Measurements from ENCODE around the gene DNASE1.
A peak's percentile ranks its signal among the peaks of the same experiment; 100 is the strongest.

Gene DNASE1

DNA sequence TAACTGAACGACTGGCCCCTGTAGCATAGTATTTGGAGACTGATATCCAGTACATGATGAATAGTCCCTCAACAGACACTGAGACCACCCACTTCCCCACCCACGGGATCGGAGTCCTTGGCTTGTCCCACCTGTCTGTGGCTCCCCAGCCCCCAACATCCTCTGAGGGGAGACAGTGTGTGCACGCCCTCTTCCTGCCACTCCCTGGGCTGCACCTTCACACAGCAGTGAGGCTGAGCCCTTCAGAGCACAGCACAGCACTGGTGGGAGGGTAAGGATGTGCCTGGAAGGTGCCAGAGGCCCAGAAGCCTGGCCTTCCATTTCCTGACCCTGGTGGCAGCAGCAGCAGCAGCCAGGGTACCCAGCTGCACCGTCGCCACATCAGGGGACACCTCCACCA is 11.0 kb downstream of the DNASE1 start:
- no peak for DNase-seq

DNA sequence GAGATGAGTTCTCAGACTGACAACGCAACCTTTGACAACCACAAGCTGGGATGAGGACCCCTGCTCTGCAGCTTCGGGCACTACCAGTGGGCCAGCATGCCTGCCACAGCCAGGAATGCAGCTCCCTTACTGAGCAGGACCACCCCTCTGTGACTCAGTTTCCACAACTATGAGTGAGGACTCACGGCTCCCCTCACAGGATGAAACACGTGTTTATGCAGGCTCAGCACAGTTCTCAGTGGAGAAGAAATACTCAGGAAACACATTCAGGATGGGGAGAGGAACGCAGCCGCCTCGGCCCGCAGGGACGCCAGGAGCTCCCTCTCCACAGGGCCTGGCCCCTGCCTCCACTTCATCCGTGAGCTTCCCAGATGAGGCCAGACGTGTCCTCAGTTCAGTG is 14.1 kb downstream of the DNASE1 start:
- DNase-seq = no peak

DNA sequence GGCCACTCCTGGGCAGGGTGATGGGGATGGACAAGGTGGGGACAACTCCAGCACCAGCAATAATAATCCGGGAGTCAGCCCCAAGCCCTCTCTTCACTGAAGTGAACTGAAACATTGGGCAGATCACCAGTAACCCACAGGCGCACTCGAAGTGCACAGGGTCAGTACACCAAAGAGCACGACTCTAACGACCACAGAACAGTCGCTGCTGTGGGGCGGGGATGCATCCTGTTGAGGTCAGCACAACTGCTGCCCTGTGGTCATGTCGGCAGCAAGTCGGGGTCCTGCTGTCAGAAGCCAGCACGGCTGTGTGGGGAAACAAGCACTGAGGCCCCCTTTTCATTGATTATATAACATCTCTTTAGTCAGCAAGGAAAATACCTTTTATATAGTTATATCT is 14.6 kb downstream of the DNASE1 start:
- no peak for DNase-seq

DNA sequence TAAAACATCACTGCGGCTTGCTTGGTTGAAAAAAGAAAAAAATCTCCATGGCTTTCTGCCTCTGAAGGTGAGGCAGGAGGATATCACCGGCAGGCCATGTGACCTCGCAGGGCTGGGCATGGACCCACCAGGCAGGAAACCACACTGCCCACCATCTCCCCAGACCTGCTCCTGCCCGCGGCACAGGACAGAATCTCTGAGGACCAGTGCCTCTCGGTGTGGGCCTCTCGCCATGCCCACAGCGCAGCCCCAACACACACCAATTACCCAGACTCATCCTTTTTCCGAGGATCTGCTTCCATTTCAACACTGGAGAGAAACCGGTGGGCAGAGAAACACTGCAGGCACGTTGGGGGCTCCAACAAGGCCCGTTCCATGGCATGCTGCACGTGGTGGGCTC is 16.2 kb downstream of the DNASE1 start:
- DNase-seq = no peak

DNA sequence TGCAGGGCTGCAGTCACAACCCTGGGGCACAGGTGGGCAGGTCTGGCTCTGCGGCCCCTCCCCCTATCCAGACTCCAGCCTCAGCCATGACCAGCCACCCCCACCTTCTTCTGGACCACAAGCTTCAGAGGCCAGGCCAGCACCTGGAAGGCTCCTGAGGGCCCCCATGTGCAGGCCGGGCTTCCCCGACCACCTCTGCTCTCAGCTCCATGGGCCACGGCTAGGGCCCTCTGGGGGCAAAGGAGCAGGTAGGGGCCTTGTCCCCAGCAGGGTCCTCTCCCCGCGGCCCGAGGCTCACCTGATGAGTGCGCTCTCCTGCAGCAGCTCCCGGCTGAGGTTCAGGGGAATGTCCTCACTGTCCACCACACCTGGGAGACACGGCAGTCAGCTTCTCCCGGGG is 16.9 kb downstream of the DNASE1 start:
- DNase-seq = no peak

DNA sequence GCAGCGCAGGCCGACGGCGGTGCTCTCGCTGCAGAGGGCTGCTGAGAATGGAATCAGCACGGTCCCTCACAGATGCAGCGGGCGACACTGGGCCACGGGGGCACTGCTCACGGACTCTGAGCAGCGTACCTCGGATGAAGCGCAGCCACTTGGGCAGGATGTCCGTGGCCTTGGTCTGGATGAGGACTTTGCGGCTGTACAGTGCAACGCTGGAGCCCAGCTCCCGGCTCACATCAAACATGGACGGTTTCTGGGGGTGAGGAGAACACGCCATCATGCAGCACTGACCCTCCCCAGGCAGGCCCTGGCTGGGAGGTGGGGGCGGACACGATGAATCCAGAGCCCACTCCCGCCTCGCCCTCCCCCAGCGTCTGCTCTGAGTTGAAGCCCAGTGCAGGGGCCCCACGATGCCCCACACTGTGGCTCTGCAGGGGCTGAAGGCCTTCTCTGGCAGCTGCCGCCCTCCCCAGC is 18.1 kb downstream of the DNASE1 start:
- DNase-seq = no peak

DNA sequence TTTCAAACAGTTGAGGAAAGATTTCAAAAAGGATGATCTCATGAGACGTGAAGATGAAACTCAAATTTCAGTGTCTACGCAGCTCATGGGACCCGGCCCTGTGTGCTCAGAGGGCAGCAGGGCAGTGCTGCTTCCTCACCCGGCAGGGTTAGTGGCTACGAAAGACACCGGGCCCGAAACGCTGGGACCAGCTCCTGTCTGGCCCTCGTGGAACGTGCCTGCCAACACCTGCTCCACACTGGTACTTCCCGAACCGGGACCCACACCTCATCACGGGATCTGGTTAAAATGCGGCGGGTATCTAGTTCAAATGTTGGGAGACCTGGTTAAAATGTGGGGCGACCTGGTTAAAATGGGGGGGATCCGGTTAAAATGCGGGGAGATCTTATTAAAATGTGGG is 18.7 kb downstream of the DNASE1 start:
- no peak for DNase-seq

DNA sequence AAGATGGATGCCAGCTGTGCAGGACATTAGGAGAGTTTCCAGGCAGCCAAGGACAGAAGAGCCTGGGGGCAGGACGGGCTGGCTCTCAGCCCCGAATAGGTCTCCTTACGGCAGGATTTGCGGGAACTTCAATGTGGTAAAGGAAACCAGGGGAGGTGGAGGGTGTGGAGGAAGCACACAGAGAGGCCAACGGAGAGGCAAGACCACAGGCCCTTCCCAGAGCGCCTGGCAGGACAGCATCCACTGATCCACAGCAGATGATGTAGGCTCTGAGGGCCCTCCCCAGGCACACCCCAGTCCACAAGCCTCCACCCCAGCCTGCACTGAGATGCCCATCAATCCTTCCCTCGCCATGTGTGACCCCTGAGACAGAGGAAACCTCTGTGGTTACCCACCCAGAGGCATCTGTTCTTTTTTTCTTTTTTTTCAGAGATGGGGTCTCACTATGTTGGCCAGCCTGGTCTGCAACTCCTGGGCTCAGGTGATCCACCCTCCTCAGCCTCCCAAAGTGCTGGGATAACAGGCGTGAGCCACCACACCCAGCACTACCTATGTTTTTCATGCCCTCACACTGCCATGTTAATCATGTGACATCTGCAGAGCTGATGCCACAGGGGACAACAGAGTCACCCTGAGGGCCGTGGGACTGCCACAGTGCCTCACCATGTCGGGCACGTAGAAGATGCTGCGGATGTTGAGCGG is 19.3 kb downstream of the DNASE1 start:
- no peak for DNase-seq

DNA sequence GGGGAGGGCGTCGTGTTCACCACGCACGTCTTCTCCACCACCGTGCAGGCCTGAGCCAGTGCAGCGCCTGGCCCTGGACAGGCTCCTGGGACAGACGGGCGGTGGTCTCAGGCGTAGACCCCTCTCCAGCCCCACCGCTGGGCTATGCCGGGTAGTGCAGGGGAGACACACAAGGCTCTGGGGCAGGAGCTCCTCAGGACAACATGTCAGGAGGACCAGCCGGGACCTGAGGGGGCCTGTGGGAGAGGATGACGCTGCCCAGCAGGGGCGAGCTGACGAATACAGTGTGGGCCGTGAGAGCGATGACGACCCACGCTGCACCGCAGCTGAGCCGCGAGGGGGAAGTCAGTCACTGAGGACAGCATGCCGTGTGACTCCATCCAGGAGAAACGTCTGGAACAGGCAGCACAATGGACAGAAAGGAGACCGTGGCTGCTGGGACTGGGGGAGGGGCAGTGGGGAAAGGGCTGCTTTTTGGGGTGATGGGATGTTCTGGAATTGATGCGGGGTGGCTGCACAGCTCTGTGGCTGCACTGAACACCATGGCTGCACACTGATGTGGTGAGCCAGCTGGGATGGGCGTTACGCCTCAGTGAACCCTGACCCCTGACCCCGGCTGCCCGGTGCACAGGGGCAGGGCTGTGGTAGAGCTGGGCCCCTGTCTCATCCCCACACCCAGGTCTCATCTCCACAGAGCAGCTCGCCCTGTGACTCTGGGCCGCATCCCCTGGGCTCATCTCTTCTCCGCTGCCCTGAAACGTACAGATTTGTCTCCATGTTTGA is 20.2 kb downstream of the DNASE1 start:
- DNase-seq = no peak

DNA sequence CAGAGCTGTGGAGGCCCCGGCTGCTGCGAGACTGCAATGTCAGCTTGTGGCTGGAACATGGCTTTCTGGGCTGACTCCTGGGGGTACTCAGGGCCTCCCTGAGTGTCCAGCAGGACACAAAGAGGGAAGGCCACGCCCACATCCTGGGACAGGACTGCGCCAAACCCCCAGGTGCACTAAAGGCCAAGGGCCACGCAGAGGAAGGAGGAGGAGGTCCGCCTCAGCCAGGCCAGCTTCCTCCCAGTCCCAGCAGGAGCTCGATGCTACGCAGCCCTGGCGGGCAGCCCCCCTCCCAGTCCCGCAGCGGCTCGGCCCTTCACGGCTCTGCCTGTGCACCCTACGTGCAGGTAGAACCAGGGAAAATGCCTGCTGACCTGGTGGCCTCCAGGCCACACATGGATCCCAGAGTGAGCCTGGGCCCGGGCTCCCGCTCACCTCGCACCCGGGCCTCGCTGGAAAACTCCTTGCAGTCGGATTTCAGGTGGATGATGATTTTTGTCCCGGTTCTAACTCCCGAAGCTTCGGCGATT is 21.2 kb downstream of the DNASE1 start:
- DNase-seq = no peak

DNA sequence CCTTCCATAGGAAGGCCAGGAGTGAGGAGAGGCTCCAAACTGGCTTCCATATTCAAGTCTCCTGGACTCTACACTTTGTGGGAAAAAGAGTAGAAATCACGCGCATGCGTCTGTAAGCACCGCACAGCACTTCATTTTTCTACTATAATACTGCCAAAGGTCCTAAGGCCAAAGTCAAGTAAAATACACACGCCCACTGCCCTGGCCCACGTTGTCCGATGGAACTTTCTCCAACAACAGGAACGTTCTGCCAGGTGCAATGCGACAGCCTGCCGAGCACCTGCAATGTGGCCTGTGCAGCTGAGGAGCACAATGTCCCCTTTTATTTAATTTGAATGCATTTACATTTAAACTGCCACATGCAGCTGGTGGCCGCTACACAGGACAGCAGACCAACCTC is 23.5 kb downstream of the DNASE1 start:
- no peak for DNase-seq

DNA sequence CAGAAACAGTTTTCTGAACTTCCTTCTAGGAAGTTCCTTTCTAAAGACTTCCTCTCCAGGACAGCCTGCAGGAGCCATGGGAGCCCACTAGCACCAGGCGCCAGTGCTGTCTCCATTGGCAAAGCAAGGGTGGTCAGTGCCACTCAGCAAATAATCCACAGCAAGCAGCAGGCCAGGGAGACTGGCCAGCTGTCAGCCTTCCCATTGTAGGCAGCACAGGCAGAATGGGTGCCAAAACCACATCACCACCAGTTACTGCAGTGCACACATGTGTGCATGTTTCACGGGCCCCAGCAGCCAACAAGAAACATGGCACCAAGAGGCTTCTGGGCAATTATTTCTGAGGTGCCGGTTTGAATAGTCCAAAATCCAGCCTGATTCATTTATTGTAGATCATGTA is 26.7 kb downstream of the DNASE1 start:
- DNase-seq = no peak

DNA sequence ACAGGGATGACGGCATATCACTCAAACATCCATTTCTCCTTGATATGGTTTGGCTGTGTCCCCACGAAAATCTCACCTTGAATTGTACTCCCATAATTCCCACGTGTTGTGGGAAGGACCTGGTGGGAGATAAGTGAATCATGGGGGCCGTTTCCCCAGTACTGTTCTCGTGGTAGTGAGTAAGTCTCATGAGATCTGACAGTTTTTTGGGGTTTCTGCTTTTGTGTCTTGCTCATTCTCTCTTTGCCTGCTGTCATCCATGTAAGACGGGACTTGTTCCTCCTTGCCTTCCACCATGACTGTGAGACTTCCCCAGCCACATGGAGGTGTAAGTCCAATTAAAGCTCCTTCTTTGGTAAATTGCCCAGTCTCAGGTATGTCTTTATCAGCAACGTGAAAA is 32.5 kb downstream of the DNASE1 start:
- DNase-seq = no peak

DNA sequence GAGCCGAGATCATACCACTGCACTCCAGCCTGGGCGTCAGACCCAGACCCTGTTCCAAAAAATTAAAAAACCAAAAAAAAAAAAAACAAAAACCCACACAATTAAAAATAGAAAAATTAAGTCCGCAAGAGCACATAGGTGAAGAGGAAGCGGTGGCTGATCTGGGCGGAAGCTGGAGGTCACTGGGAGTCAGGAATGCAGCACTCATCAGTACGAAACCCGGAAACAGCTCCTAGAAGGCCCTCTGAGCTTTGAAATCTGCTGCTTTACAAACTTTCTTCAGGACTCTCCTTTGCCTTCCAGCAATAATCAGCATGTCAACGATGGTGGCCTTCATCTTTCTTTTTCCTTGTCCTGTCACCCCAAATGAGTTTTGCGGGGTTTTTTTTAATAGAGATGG is 33.3 kb downstream of the DNASE1 start:
- DNase-seq = no peak

DNA sequence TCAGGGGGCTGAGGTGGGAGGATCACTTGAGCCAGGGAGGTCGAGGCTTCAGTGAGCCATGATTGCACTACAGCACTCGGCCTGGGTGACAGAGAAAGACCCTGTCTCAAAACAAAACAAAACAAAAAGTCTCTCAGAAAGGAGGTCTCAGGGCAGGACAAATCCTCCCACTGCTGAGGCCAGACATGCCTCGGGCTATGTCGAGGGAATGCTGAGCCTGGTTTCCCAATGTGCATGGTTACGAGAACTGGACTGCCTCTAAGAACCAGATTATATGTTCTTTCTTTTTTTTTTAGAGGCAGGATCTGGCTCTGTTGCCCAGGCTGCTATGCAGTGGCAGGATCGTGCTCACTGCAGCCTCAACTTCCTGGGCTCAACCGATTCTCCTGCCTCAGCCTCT is 35.2 kb downstream of the DNASE1 start:
- no peak for DNase-seq

DNA sequence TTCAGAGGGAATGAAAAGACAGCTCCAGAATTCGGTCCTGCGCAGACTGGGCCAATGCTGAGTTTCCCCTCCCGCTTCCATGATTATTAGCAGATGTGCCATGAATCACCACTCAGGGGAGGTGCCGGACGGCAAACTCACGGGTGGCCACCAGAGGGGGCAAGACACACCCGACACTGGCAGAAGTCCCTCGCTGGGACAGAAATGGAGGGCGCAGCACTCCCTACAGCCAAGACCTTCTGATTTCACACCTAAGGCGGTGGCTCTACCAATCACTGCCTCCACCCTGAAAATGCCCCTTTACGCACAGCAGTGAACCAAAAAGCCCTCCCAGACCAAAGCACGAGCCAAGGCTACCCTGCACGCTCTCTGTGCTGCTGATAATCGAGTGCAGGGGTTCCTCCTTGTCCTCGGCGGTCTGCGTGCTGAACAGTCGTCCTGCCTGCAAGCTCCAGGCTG is 36.0 kb downstream of the DNASE1 start:
- peak; percentile 6 for DNase-seq

DNA sequence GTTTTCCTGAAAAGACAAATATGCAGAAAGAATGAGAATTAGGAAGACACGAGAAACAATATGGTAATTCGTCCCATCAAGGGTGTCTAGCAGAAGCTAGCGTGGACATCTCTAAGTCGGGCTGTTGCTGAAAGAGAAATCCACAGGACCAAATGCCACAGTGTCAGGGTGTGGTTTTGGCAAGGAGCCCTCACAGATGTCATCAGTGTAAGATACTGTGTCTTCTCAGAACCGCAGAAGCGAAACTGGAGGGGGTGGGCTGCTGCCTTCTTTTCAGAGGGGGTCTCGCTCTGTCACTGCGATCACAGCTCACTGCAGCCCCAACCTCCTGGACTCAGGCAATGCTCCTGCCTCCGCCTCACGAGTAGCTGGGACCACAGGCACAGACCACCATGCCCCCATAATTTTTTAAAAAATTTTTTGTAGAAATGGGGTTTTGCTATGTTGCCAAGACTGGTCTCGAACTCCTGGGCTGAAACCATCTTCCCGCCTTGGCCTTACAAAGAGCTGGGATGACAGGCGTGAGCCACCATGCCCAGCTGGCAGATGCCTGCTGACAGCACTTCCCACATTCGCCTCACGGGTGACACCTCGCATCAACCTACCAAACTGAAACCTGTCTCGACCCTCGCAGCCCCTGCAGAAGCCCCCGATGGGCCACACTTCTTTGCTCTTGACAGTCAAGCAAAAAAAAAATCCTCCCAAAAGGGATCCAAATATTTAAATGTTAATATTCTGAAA is 36.7 kb downstream of the DNASE1 start:
- DNase-seq = no peak

DNA sequence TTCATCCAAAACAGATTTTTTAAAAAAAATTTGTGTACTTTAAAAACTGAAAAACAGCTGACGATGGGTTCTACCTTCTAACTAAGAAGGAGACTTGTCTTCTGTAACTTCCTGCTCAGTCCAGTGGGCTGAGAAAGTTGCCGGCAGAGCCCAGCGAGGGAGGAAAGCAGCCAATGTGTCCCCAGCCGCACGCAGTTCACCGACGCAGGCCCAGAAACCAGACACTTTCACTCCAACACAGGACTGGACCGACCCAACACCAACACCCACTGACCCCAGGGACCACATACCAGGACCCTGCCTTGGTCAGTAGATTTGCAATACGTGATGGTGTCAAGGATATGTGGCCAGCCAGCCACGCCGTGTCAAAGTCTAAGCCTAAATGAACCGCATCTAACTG is 37.3 kb downstream of the DNASE1 start:
- no peak for DNase-seq

DNA sequence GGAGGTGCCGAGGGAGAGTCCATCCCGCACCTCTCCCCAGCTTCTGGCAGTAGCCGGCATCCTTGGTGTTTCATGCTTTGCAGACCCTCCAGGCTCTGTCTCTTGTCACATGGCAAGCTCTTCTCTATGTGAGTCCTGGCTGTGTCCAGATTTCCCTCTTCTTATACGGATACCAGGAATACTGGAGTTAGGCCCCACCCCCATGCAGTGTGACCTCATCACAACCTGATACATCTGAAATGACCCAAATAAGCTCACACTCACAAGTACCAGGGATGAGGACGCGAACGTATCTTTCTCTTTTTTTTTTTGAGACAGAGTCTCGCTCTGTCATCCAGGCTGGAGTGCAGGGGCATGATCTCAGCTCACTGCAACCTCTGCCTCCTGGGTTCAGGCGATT is 39.6 kb downstream of the DNASE1 start:
- no peak for DNase-seq

DNA sequence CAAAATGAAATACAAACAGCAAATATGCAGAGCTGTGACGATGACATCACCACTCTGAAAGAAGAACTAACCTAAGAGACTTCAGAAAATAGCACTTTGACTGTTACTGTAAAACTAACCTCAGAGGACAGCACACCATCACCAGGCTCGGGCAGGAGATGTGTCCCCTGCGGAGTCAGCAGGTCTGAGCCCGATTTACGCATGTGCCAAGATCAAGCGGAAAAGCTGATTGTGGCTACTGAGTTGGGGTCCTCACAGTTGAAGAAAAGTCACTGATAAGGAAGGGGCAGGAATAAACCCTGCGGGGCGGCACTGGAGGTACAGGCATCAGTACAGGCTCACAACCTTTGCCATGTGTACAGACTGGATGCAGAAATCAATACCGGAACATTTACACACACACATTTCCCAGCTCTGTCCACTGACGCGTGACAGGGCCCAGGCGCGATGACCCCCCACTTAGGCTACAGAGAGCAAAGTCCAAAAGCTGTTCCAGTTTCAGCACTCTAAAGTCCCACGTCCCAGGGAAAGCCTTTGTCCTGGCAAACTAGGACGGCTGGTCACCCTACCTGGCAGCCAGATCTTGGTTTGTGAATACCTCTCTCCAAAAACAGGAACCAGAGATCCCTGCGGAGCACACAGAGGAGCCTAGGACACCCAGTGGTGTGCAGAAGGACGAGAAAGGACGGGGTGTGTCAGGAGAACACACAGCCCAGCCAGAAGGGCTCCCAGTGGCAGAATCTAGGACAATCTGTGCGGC is 41.3 kb downstream of the DNASE1 start:
- DNase-seq = no peak

DNA sequence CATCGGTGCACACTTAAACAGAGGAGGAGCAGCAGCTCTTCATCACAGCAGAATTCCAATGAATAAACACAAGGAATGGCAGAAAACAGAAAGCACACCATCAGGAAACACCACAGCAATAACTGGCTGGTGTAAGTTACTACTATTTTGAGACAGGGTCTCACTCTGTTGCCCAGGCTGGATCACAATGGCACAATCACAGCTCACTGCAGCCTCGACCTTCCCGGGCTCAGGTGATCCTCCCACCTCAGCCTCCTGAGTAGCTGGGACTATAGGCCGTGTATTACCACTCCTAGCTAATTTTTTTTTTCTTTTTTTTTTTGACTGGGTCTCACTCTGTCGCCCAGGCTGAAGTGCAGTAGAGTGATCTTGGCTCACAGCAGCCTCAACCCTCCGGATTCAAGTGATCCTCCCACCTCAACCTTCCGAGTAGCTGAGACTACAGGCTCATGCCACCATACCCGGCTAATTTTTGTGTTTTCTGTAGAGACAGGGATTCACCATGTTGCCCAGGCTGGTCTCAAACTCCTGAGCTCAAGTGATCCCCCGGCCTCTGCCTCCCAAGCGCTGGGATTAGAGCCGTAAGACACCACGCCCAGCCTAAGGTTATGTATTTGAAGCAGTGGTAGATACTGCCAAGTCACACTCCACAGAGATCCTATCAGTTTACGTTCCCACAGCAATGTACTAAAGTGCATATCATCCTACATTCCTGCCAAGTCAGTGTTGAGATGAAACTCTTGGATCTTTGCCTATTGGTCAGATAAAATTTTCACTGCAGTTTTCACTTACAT is 42.1 kb downstream of the DNASE1 start:
- DNase-seq = no peak

DNA sequence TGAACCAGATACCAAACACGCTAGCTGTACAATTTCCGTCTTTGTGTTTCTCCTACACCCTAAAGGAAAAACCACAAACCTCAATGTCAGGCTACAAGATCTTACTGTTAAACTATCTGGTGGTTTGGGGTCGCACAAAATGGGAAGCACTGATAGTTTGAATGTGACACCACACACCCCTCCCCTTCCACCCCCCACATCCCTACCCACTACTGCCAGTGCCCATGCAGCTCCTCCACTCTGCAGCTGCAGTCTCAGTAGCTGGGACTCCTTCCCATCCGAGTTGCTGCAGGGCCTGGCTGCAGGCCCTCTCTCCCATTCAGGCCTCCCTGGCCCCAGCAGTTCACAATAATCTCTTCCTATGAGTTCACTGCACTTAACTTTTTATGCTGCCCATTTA is 44.5 kb downstream of the DNASE1 start:
- DNase-seq = no peak

All from NCI-H748 treated with DMSO at 0.1 percent for 48 hours (cell line).